Breast epithelium (tissue), 3 donors: Measurements from ENCODE around the gene ACAD11.

Source experiments
- CTCF ChIP-seq, 3 donors: fragments of 450-650 bp; IDR thresholded peaks; one replicate each; pipeline ENCODE4 v1.5.1; 2016 to 2017; ENCODE audit warnings: antibody characterized with exemption in 3 of 3, mild to moderate bottlenecking in 3 of 3, moderate library complexity in 3 of 3
- POLR2A ChIP-seq: fragments of 450-650 bp; IDR thresholded peaks from one replicate; pipeline ENCODE4 v1.6.1; 2016; ENCODE audit warnings: antibody characterized with exemption, mild to moderate bottlenecking, moderate library complexity
- POLR2AphosphoS5 ChIP-seq, 3 donors: sonication (generic); formaldehyde crosslinking; IDR thresholded peaks; one replicate each; pipeline ENCODE4 v1.6.1; 2017; ENCODE audit warnings: antibody characterized with exemption in 3 of 3

- no peak for TF ChIP-seq CTCF (IDR thresholded peaks at IDR 0.05)
- TF ChIP-seq POLR2A: no peak
- TF ChIP-seq POLR2AphosphoS5 (IDR thresholded peaks at IDR 0.05): no peak
Observed at GRCh38 chr3:132652640-132653270, 6.9 kb downstream of the ACAD11 start.
